Smooth muscle cell (in vitro differentiated cells): ENCODE results near the gene TBCD. TPM values are rescaled to one million over a fixed set of nuclear protein-coding genes. Genes with fewer than 3 reads are reported as not detected.

ENCODE experiments used
- DNase-seq: peaks from one replicate; lab custom pipeline; 2025; ENCODE audit not compliant: unreplicated experiment; lab: John Stamatoyannopoulos, UW
- H2AFZ ChIP-seq: fragments of 200-600 bp; sonication (generic); 2 replicates; pipeline ENCODE4 v1.6.0; 2016; ENCODE audit warnings: antibody characterized with exemption, low read depth, mild to moderate bottlenecking
- H3F3A ChIP-seq: fragments of 200-600 bp; sonication (generic); 2 replicates; pipeline ENCODE4 v1.6.0; 2017; ENCODE audit warnings: antibody characterized with exemption, low read depth
- H3K27ac ChIP-seq: fragments of 200-600 bp; sonication (generic); 2 replicates; pipeline ENCODE4 v1.5.1; 2016; ENCODE audit warnings: low read depth, mild to moderate bottlenecking
- H3K27me3 ChIP-seq: fragments of 200-600 bp; sonication (generic); 2 replicates; pipeline ENCODE4 v1.6.1; 2016; ENCODE audit warnings: low read depth, mild to moderate bottlenecking
- H3K36me3 ChIP-seq: fragments of 200-600 bp; sonication (generic); 2 replicates; pipeline ENCODE4 v1.5.1; 2016; ENCODE audit warnings: low read depth
- H3K4me1 ChIP-seq: fragments of 200-600 bp; sonication (generic); 2 replicates; pipeline ENCODE4 v1.5.1; 2016; ENCODE audit warnings: low read depth
- H3K4me2 ChIP-seq: fragments of 200-600 bp; sonication (generic); 2 replicates; pipeline ENCODE4 v1.6.0; 2016; ENCODE audit warnings: mild to moderate bottlenecking
- H3K4me3 ChIP-seq: fragments of 200-600 bp; sonication (generic); 2 replicates; pipeline ENCODE4 v1.5.1; 2016; ENCODE audit warnings: mild to moderate bottlenecking
- H3K79me2 ChIP-seq: fragments of 200-600 bp; sonication (generic); 2 replicates; pipeline ENCODE4 v1.6.0; 2016; ENCODE audit warnings: low read depth, mild to moderate bottlenecking
- H3K9ac ChIP-seq: fragments of 200-600 bp; sonication (generic); 2 replicates; pipeline ENCODE4 v1.6.0; 2016; ENCODE audit warnings: low read depth
- H3K9me3 ChIP-seq: fragments of 200-600 bp; sonication (generic); replicated peaks from 2 replicates; pipeline ENCODE4 v1.5.1; 2016; ENCODE audit warnings: low read depth
- H4K20me1 ChIP-seq: fragments of 200-600 bp; sonication (generic); 2 replicates; pipeline ENCODE4 v1.6.0; 2016; ENCODE audit warnings: low read depth
- WGBS: methylation state at CpG from one replicate; pipeline ENCODE4 v1.1.7; 2016; ENCODE audit warnings: low lambda C conversion rate; 5-methylcytosine and 5-hydroxymethylcytosine counted together
- polyA plus RNA-seq: library from polyadenylated mRNA; unstranded; fragments of >200 nt; fragmentation: Nextera tagmentation; extraction: Ambion mirVana; gene quantifications from 2 replicates; pipeline ENCODE4 v1.2.1, GENCODE V29; 2016
- total RNA-seq: library from RNA; depleted of rRNA; stranded (reverse); fragments of >200 nt; gene quantifications from 2 replicates; pipeline ENCODE4 v1.2.3, GENCODE V29; 2014
- TF ChIP-seq, protein P1 (sequence below): fragments of 200-600 bp; sonication (generic); IDR thresholded peaks from 2 replicates; pipeline ENCODE4 v1.5.1; 2017; ENCODE audit warnings: borderline replicate concordance, mild to moderate bottlenecking, antibody characterized with exemption; ENCODE audit not compliant: insufficient read depth, poor library complexity, severe bottlenecking

Gene TBCD
- total and polyA plus RNA-seq, 2 experiments from 2014 or later, result 29.1 to 38.8 TPM

DNA sequence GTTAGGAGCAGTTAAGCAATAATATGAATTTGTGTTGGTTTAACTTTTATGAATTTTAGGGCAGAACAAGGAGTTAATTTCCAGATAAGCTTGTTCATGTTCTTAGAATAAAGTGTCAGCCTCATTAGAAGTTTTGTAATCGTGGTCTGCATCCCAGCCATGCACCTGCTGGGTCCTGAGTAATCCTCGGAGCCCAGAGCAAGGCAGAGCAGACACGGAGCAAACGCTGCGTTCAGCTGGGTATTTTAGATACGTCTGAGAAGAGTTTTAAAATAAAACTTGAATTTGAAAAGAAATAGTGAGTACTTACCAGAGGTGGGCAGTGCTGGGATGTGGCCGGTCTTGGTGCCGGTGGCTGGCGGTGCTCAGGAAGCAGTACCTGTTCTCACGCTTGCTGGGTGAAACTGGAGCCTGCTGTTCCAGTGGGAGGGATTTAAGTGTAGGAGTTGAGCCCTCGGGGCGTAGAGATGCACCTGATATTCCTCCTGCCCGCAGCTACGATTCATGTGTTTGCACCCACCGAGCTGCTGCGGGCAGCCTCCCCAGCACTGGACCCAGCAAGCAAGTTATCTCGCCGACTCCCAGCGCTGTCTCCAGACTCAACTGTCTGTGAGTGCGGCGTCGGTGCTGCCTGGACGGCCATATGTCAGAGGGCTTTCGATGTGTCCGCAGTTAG lies 87.9 kb downstream of the TBCD start, which contains the start of gene ZNF750:
Gene ZNF750, minus strand, starts transcription at position 406 of the 676 bp plus-strand sequence. CDS start 7,568 bp downstream, outside the sequence.
- H3F3A ChIP-seq, result peaks cover 11% of the 10 kb centered on the region
- no peaks in the 10 kb centered on the region for H4K20me1 ChIP-seq
- H2AFZ ChIP-seq, result no peak within 1 kb of the TSS
- peak within 1 kb of the TSS; percentile 71 for H3K27ac ChIP-seq
- TF ChIP-seq, protein P1, sequence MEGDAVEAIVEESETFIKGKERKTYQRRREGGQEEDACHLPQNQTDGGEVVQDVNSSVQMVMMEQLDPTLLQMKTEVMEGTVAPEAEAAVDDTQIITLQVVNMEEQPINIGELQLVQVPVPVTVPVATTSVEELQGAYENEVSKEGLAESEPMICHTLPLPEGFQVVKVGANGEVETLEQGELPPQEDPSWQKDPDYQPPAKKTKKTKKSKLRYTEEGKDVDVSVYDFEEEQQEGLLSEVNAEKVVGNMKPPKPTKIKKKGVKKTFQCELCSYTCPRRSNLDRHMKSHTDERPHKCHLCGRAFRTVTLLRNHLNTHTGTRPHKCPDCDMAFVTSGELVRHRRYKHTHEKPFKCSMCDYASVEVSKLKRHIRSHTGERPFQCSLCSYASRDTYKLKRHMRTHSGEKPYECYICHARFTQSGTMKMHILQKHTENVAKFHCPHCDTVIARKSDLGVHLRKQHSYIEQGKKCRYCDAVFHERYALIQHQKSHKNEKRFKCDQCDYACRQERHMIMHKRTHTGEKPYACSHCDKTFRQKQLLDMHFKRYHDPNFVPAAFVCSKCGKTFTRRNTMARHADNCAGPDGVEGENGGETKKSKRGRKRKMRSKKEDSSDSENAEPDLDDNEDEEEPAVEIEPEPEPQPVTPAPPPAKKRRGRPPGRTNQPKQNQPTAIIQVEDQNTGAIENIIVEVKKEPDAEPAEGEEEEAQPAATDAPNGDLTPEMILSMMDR, result no peak
- 81% methylated on average over 25 of the region's 25 CpGs for WGBS
- H3K9me3 ChIP-seq, result no peaks in the 10 kb centered on the region
- H3K4me2 ChIP-seq, result peak within 1 kb of the TSS; percentile 79
- no peak for DNase-seq
- H3K79me2 ChIP-seq, result no peaks in the 10 kb centered on the region
- no peaks in the 10 kb centered on the region for H3K27me3 ChIP-seq
- peak within 1 kb of the TSS; percentile 63 for H3K9ac ChIP-seq
- H3K4me1 ChIP-seq, result peaks cover 27% of the 10 kb centered on the region
- peak within 1 kb of the TSS; percentile 42 for H3K4me3 ChIP-seq
- no peaks in the 10 kb centered on the region for H3K36me3 ChIP-seq

DNA sequence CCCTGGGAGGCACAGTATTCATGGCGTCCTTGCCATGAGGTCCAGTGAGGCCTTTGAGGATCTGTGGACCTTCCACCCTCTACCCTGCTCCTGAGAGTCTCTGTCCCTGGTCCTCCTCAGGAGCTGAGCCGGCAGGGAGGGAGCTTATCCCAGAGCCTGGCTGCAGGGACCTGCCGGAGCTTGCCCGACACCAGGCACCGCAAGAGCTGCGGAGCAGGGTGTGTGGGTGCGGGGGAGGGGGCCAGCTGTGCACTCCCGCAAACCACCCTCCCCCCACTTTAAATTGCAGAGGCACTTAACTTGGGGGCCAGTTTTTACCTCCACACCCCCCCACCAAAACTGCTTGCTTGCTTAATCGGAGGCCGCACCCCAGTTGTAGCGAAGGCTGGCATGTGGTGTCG lies 88.6 kb downstream of the TBCD start:
- H3K4me2 ChIP-seq, result peak overlapping the region; percentile 79
- no peak overlapping the region for H2AFZ ChIP-seq
- H3F3A ChIP-seq, result peaks cover 4% of the 10 kb centered on the region
- TF ChIP-seq, protein P1, result no peak
- peak overlapping the region; percentile 29 for H3K27ac ChIP-seq
- H3K9me3 ChIP-seq, result no peaks in the 10 kb centered on the region
- H3K79me2 ChIP-seq, result no peaks in the 10 kb centered on the region
- no peaks in the 10 kb centered on the region for H3K27me3 ChIP-seq
- H4K20me1 ChIP-seq, result no peaks in the 10 kb centered on the region
- H3K4me3 ChIP-seq, result no peak overlapping the region
- peaks cover 27% of the 10 kb centered on the region for H3K4me1 ChIP-seq
- H3K9ac ChIP-seq, result no peak overlapping the region
- H3K36me3 ChIP-seq, result no peaks in the 10 kb centered on the region
- 67% methylated on average over 12 of the region's 12 CpGs for WGBS
- DNase-seq, result no peak

DNA sequence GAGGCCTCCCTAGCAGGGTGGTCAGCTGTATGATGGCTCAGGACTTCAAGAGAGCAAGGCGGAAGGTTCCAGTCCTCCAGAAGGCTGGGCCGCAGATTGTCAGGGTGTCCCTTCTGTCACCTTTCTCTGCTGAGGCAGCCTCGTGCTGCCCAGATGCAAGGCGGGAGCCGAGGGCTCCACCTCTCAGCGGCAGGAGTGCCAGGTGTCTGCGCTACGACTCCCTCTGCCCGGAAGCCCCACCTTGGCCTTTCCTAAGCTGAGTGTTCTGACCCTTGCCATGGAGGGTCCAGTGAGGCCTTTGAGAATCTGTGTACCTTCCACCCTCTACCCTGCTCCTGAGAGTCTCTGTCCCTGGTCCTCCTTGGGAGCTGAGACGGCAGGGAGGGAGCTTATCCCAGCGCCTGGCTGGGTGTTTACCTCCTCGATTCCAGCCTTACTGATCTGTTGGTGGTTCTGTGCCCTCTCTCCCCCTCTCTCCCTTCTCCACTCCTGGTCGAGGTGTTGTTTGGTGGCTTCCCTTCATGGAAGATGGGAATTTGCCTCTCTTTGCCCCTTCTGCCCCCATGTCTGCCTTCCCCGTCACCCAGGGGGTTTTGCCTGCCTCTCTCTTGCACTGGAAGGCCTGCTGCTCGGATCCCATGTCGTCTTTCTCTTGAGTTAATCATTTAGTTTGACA lies 90.2 kb downstream of the TBCD start:
- Histone ChIP-seq H3F3A (no peaks in the 10 kb centered on the region), H2AFZ (no peak overlapping the region), H3K79me2 (no peaks in the 10 kb centered on the region), H3K27me3 (no peaks in the 10 kb centered on the region), H3K27ac (no peak overlapping the region), H3K4me1 (peaks cover 21% of the 10 kb centered on the region), H3K9me3 (no peaks in the 10 kb centered on the region), H4K20me1 (no peaks in the 10 kb centered on the region), H3K4me3 (no peak overlapping the region), H3K4me2 (no peak overlapping the region), H3K9ac (no peak overlapping the region), H3K36me3 (no peaks in the 10 kb centered on the region)
- no peak for DNase-seq
- TF ChIP-seq, protein P1, result no peak
- 94% methylated on average over 16 of the region's 16 CpGs for WGBS
